Keratinocyte (primary cell): ENCODE measurements around the gene NPC2.

ENCODE experiments used
- EZH2 ChIP-seq: IDR thresholded peaks from one replicate; pipeline ENCODE4 v1.6.1; 2012; ENCODE audit warnings: inconsistent platforms, mild to moderate bottlenecking, low read length, moderate library complexity
- TF ChIP-seq, protein P1 (sequence below), 3 experiments: IDR thresholded peaks in 1 of 3; conservative IDR thresholded peaks in 1 of 3; optimal IDR thresholded peaks in 1 of 3; 2 replicates in 2 of 3; 3 replicates in 1 of 3; pipeline versions ENCODE3 to v1.5.1; 2011; ENCODE audit warnings: low read length in 3 of 3, mild to moderate bottlenecking in 3 of 3, moderate library complexity in 2 of 3, control low read depth in 1 of 3, inconsistent platforms in 1 of 3; ENCODE audit not compliant: insufficient read depth in 2 of 3; ENCODE audit errors: extremely low read depth in 1 of 3

DNA sequence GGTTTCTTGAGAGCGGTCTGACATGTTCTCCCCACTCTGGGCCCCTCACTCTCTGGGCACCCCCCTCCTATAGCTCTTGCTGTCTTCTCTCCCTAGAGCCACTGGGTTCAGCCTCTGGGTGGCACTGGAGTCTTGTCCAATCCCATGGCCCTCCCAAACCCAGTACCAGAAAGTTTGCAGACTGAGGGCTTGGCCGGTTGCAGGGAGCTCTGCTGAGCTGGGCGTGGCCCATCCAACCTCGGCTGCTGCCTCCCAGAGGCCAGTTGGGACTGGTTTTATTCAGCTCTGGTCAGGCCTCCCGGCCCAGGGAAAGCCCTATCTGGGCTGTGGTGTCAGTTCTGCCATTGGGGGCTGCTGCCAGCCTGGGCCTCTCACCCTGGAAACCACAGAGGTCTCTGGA, 38.4 kb upstream of the NPC2 start:
- TF ChIP-seq, protein P1, sequence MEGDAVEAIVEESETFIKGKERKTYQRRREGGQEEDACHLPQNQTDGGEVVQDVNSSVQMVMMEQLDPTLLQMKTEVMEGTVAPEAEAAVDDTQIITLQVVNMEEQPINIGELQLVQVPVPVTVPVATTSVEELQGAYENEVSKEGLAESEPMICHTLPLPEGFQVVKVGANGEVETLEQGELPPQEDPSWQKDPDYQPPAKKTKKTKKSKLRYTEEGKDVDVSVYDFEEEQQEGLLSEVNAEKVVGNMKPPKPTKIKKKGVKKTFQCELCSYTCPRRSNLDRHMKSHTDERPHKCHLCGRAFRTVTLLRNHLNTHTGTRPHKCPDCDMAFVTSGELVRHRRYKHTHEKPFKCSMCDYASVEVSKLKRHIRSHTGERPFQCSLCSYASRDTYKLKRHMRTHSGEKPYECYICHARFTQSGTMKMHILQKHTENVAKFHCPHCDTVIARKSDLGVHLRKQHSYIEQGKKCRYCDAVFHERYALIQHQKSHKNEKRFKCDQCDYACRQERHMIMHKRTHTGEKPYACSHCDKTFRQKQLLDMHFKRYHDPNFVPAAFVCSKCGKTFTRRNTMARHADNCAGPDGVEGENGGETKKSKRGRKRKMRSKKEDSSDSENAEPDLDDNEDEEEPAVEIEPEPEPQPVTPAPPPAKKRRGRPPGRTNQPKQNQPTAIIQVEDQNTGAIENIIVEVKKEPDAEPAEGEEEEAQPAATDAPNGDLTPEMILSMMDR (optimal IDR thresholded peaks at IDR 0.05 in 1 of 3, IDR thresholded peaks at IDR 0.05 in 1 of 3, conservative IDR thresholded peaks at IDR 0.05 in 1 of 3; ENCODE audit: extremely low read depth in 1 of 3, insufficient read depth in 2 of 3, low read length in 3 of 3), result peak in 2 of 3 experiments; percentile 24 to 50
- no peak for TF ChIP-seq EZH2
